Astrocyte (in vitro differentiated cells and primary cell): ENCODE results near the gene TMCC1. TPM values are rescaled to one million over a fixed set of nuclear protein-coding genes. Genes with fewer than 3 reads are reported as not detected.
"Not testable (repeated sequence)": the region's sequence is repeated elsewhere in the genome, so short reads cannot be mapped to it uniquely, and the experiment has no call there.

ENCODE experiments used
- DNase-seq: peaks from one replicate; pipeline ENCODE4 v3.0.0-alpha.2; 2010; ENCODE audit warnings: low read depth
- FAIRE-seq: peaks from 2 replicates; lab custom pipeline; 2011; peaks lifted over from hg19 to GRCh38; lab: Jason Lieb, UNC
- H2AFZ ChIP-seq: 2 replicates; pipeline ENCODE4 v1.6.0; 2012; ENCODE audit warnings: low read depth, low read length, inconsistent platforms
- H3K27ac ChIP-seq: 2 replicates; pipeline ENCODE4 v1.5.1; 2011; ENCODE audit warnings: low read depth, low read length, inconsistent platforms
- H3K27me3 ChIP-seq: 2 replicates; pipeline ENCODE4 v1.6.0; 2011; ENCODE audit warnings: low read length, inconsistent platforms; ENCODE audit not compliant: insufficient read depth
- H3K36me3 ChIP-seq: 2 replicates; pipeline ENCODE4 v1.5.1; 2011; ENCODE audit warnings: low read length, inconsistent platforms; ENCODE audit not compliant: insufficient read depth
- H3K4me1 ChIP-seq: 2 replicates; pipeline ENCODE4 v1.5.1; 2011; ENCODE audit warnings: low read length, inconsistent platforms; ENCODE audit not compliant: insufficient read depth
- H3K4me2 ChIP-seq: 2 replicates; pipeline ENCODE4 v1.6.0; 2012; ENCODE audit warnings: low read length, inconsistent platforms
- H3K4me3 ChIP-seq: 2 replicates; pipeline ENCODE4 v1.5.1; 2011; ENCODE audit warnings: low read depth, mild to moderate bottlenecking, low read length, inconsistent platforms; ENCODE audit not compliant: insufficient read depth
- H3K79me2 ChIP-seq: 2 replicates; pipeline ENCODE4 v1.6.0; 2012; ENCODE audit warnings: mild to moderate bottlenecking, low read length, inconsistent platforms; ENCODE audit not compliant: insufficient read depth
- H3K9ac ChIP-seq: 2 replicates; pipeline ENCODE4 v1.6.0; 2012; ENCODE audit warnings: mild to moderate bottlenecking, low read length, inconsistent platforms
- H3K9me3 ChIP-seq: 2 replicates; pipeline ENCODE4 v1.5.1; 2012; ENCODE audit warnings: low read depth, mild to moderate bottlenecking, low read length, inconsistent platforms; ENCODE audit not compliant: insufficient read depth
- H4K20me1 ChIP-seq: 2 replicates; pipeline ENCODE4 v1.6.0; 2012; ENCODE audit warnings: low read length, inconsistent platforms; ENCODE audit not compliant: insufficient read depth
- H3K27ac Mint-ChIP-seq: one replicate; pipeline ENCODE4 v1.8.0; 2021; ENCODE audit warnings: mild to moderate bottlenecking, mixed read lengths; ENCODE audit not compliant: unreplicated experiment
- H3K27me3 Mint-ChIP-seq: one replicate; pipeline ENCODE4 v1.8.0; 2021; ENCODE audit warnings: low read depth, mixed read lengths; ENCODE audit not compliant: unreplicated experiment
- H3K36me3 Mint-ChIP-seq: one replicate; pipeline ENCODE4 v1.8.0; 2021; ENCODE audit warnings: low read depth, mixed read lengths; ENCODE audit not compliant: unreplicated experiment
- H3K4me1 Mint-ChIP-seq: one replicate; pipeline ENCODE4 v1.8.0; 2021; ENCODE audit warnings: low read depth, mixed read lengths; ENCODE audit not compliant: unreplicated experiment
- H3K4me3 Mint-ChIP-seq: one replicate; pipeline ENCODE4 v1.8.0; 2021; ENCODE audit warnings: mild to moderate bottlenecking, moderate library complexity, mixed read lengths; ENCODE audit not compliant: unreplicated experiment
- H3K9me3 Mint-ChIP-seq: one replicate; pipeline ENCODE4 v1.8.0; 2021; ENCODE audit warnings: mild to moderate bottlenecking, mixed read lengths; ENCODE audit not compliant: unreplicated experiment
- CTCF ChIP-seq: IDR thresholded peaks from 2 replicates; pipeline ENCODE4 v1.5.1; 2011; ENCODE audit warnings: low read depth, mild to moderate bottlenecking, inconsistent platforms, low read length, moderate library complexity; ENCODE audit not compliant: insufficient read depth
- EZH2 ChIP-seq: IDR thresholded peaks from 2 replicates; pipeline ENCODE4 v1.6.1; 2012; ENCODE audit warnings: mild to moderate bottlenecking, low read length, inconsistent platforms; ENCODE audit not compliant: insufficient read depth
- total RNA-seq: library from RNA; stranded (reverse); gene quantifications from 2 replicates; pipeline ENCODE4 v1.2.1, GENCODE V29; 2021

The TMCC1 gene
- total RNA-seq, 1 donor from 2014 or later: 37.9 TPM

GRCh38 chr3:129758785-129759320, 134.7 kb downstream of the TMCC1 start:
- Mint-ChIP-seq H3K9me3 (peaks cover 2% of the 10 kb centered on the region), H3K4me1 (peaks cover 4% of the 10 kb centered on the region), H3K4me3 (no peak overlapping the region), H3K27me3 (no peaks in the 10 kb centered on the region), H3K27ac (no peak overlapping the region), H3K36me3 (peaks cover 3% of the 10 kb centered on the region)
- H3K27me3 ChIP-seq: no peaks in the 10 kb centered on the region
- DNase-seq (peak; percentile 39), FAIRE-seq (peak; percentile 5)
- H2AFZ ChIP-seq: no peak overlapping the region
- no peak overlapping the region for H3K27ac ChIP-seq
- TF ChIP-seq EZH2 (no peak), CTCF (no peak)
- H3K4me2 ChIP-seq: no peak overlapping the region
- H3K9me3 ChIP-seq: no peaks in the 10 kb centered on the region
- no peak overlapping the region for H3K9ac ChIP-seq
- H3K79me2 ChIP-seq: no peaks in the 10 kb centered on the region
- peaks cover 12% of the 10 kb centered on the region for H4K20me1 ChIP-seq
- no peak overlapping the region for H3K4me3 ChIP-seq
- no peaks in the 10 kb centered on the region for H3K4me1 ChIP-seq
- no peaks in the 10 kb centered on the region for H3K36me3 ChIP-seq

GRCh38 chr3:129758306-129758705, 135.2 kb downstream of the TMCC1 start:
- Histone ChIP-seq H3K27ac (no peak overlapping the region), H3K27me3 (no peaks in the 10 kb centered on the region), H3K4me3 (no peak overlapping the region), H4K20me1 (peaks cover 12% of the 10 kb centered on the region), H2AFZ (no peak overlapping the region), H3K4me1 (no peaks in the 10 kb centered on the region), H3K36me3 (no peaks in the 10 kb centered on the region), H3K79me2 (no peaks in the 10 kb centered on the region), H3K9ac (no peak overlapping the region), H3K4me2 (no peak overlapping the region), H3K9me3 (no peaks in the 10 kb centered on the region)
- H3K27me3 Mint-ChIP-seq: no peaks in the 10 kb centered on the region
- TF ChIP-seq EZH2: no peak
- no peak for TF ChIP-seq CTCF
- H3K4me3 Mint-ChIP-seq: no peak overlapping the region
- H3K4me1 Mint-ChIP-seq: peaks cover 4% of the 10 kb centered on the region
- FAIRE-seq: no peak
- no peak for DNase-seq
- H3K36me3 Mint-ChIP-seq: peaks cover 3% of the 10 kb centered on the region
- peaks cover 2% of the 10 kb centered on the region for H3K9me3 Mint-ChIP-seq
- H3K27ac Mint-ChIP-seq: no peak overlapping the region

GRCh38 chr3:129756871-129757270, 136.6 kb downstream of the TMCC1 start:
- no peak overlapping the region for H3K9ac ChIP-seq
- DNase-seq (peak; percentile 52), FAIRE-seq (no peak)
- Mint-ChIP-seq H3K27ac (no peak overlapping the region), H3K4me1 (peaks cover 4% of the 10 kb centered on the region), H3K4me3 (no peak overlapping the region), H3K36me3 (peaks cover 10% of the 10 kb centered on the region), H3K9me3 (peaks cover 4% of the 10 kb centered on the region), H3K27me3 (no peaks in the 10 kb centered on the region)
- no peak overlapping the region for H3K4me2 ChIP-seq
- no peak overlapping the region for H3K27ac ChIP-seq
- TF ChIP-seq EZH2 (no peak), CTCF (no peak)
- H3K36me3 ChIP-seq: no peaks in the 10 kb centered on the region
- H2AFZ ChIP-seq: no peak overlapping the region
- no peaks in the 10 kb centered on the region for H3K9me3 ChIP-seq
- no peaks in the 10 kb centered on the region for H3K4me1 ChIP-seq
- no peak overlapping the region for H3K4me3 ChIP-seq
- H3K27me3 ChIP-seq: no peaks in the 10 kb centered on the region
- H3K79me2 ChIP-seq: peaks cover 11% of the 10 kb centered on the region
- peaks cover 12% of the 10 kb centered on the region for H4K20me1 ChIP-seq

- not testable (repeated sequence) for H3K4me1 Mint-ChIP-seq, H3K4me1 ChIP-seq, H3K27me3 ChIP-seq, DNase-seq, H3K9me3 ChIP-seq, H3K27ac Mint-ChIP-seq, H3K4me3 ChIP-seq, H3K9ac ChIP-seq, H3K36me3 Mint-ChIP-seq, FAIRE-seq, H2AFZ ChIP-seq, H3K27ac ChIP-seq, H3K27me3 Mint-ChIP-seq, H3K4me2 ChIP-seq, H3K36me3 ChIP-seq, H3K9me3 Mint-ChIP-seq, H3K4me3 Mint-ChIP-seq
- peaks cover 14% of the 10 kb centered on the region for H4K20me1 ChIP-seq
- peaks cover 21% of the 10 kb centered on the region for H3K79me2 ChIP-seq
These were observed 142.4 kb downstream of the TMCC1 start for GRCh38 chr3:129751105-129751504.
